ENCODE results near the gene STRADA.

STRADA gene

GRCh38 chr17:63773272-63774140 is 31.9 kb upstream of the STRADA start, which contains the start of gene CCDC47:
Gene CCDC47, minus strand, starts transcription at chr17:63773597. Its CDS starts 7,422 bp downstream, at chr17:63766175.
- H3K4me3 ChIP-seq (ENCODE audit: low read length) = peak within 1 kb of the TSS; percentile 89
- peak within 1 kb of the TSS; percentile 98 for H3K27ac ChIP-seq (ENCODE audit: low read length)
- peaks cover 8% of the 10 kb centered on the region for H3K4me1 ChIP-seq (ENCODE audit: control insufficient read depth, low read depth, low read length)
- H3K27me3 ChIP-seq (ENCODE audit: control insufficient read depth, insufficient read depth, low read length) = no peaks in the 10 kb centered on the region
- peaks cover 15% of the 10 kb centered on the region for H3K36me3 ChIP-seq (ENCODE audit: control insufficient read depth, low read depth, low read length)
- peak within 1 kb of the TSS; percentile 98 for H3K9ac ChIP-seq (ENCODE audit: low read length)
- no peaks in the 10 kb centered on the region for H3K9me3 ChIP-seq (ENCODE audit: control insufficient read depth, low read depth, low read length)

DNA sequence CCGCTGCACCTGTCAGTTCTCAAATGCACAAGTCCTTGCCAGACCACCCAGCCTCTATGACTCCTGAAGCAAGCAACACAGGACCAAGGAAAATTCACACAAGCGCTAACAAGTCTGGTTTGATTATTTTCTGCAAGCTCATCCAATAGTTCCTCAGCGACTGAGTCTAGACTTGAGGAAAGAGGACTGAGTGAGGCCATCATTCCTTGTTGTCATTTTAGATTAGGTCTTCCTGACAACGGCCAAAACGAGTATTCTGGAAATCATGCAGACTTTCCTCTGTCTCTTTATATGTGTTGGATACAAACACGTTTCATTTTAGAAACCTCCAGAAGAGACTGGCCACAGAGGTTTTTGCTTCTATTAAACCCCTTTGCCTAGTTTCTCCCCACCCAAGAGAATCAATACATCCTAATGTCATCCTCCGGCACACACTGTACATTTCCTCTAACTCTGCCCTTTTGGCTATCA is 31.2 kb upstream of the STRADA start:
- peak overlapping the region; percentile 85 for H3K9ac ChIP-seq (ENCODE audit: low read length)
- peak overlapping the region; percentile 89 for H3K4me3 ChIP-seq (ENCODE audit: low read length)
- no peaks in the 10 kb centered on the region for H3K27me3 ChIP-seq (ENCODE audit: control insufficient read depth, insufficient read depth, low read length)
- H3K27ac ChIP-seq (ENCODE audit: low read length) = peak overlapping the region; percentile 57
- peaks cover 9% of the 10 kb centered on the region for H3K36me3 ChIP-seq (ENCODE audit: control insufficient read depth, low read depth, low read length)
- peaks cover 8% of the 10 kb centered on the region for H3K4me1 ChIP-seq (ENCODE audit: control insufficient read depth, low read depth, low read length)
- H3K9me3 ChIP-seq (ENCODE audit: control insufficient read depth, low read depth, low read length) = no peaks in the 10 kb centered on the region

DNA sequence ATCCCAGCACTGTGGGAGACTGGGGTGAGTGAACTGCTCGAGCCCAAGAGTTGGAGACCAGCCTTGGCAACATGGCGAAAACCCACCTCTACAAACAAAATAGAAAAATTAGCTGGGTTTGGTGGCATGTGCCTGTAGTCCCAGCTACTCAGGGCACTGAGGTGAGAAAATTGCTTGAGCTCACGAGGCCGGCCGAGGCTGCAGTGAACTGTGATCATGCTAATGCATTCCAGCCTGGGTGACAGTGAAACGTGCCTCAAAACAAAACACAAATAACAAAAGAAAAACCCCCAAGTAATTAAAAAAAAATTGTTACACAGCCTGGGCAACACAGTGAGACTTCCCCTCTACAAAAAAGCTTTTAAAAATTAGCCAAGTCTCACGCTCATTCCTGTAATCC is 26.8 kb upstream of the STRADA start:
- Histone ChIP-seq H3K4me1 (ENCODE audit: control insufficient read depth, low read depth, low read length) (no peaks in the 10 kb centered on the region), H3K4me3 (ENCODE audit: low read length) (no peak overlapping the region), H3K36me3 (ENCODE audit: control insufficient read depth, low read depth, low read length) (peaks cover 25% of the 10 kb centered on the region), H3K9ac (ENCODE audit: low read length) (no peak overlapping the region), H3K9me3 (ENCODE audit: control insufficient read depth, low read depth, low read length) (no peaks in the 10 kb centered on the region), H3K27ac (ENCODE audit: low read length) (no peak overlapping the region), H3K27me3 (ENCODE audit: control insufficient read depth, insufficient read depth, low read length) (no peaks in the 10 kb centered on the region)

GRCh38 chr17:63766754-63767153 is 25.2 kb upstream of the STRADA start:
- H3K36me3 ChIP-seq (ENCODE audit: control insufficient read depth, low read depth, low read length) = peaks cover 41% of the 10 kb centered on the region
- no peaks in the 10 kb centered on the region for H3K9me3 ChIP-seq (ENCODE audit: control insufficient read depth, low read depth, low read length)
- no peak overlapping the region for H3K27ac ChIP-seq (ENCODE audit: low read length)
- H3K9ac ChIP-seq (ENCODE audit: low read length) = no peak overlapping the region
- H3K4me3 ChIP-seq (ENCODE audit: low read length) = no peak overlapping the region
- H3K4me1 ChIP-seq (ENCODE audit: control insufficient read depth, low read depth, low read length) = no peaks in the 10 kb centered on the region
- no peaks in the 10 kb centered on the region for H3K27me3 ChIP-seq (ENCODE audit: control insufficient read depth, insufficient read depth, low read length)

DNA sequence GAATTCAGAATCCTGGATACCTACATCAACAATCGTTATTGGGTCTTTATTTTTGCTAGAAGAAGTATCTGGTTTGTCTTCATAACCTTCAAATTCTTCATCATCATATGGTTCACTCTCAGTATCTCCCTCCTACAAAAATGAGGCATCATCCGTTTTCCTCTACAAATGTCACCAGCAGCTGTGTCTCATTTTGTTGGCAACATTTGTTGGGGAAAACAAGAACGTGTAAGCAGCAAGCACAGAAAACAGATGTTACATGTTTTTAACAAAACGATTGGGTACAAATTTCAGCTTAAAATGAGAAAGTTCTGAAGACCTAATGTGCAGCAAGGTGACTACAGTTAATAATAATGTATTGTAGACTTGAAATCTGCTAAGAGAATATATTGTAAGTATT is 23.1 kb upstream of the STRADA start:
- Histone ChIP-seq H3K4me1 (ENCODE audit: control insufficient read depth, low read depth, low read length) (no peaks in the 10 kb centered on the region), H3K9ac (ENCODE audit: low read length) (no peak overlapping the region), H3K4me3 (ENCODE audit: low read length) (no peak overlapping the region), H3K9me3 (ENCODE audit: control insufficient read depth, low read depth, low read length) (no peaks in the 10 kb centered on the region), H3K27ac (ENCODE audit: low read length) (no peak overlapping the region), H3K36me3 (ENCODE audit: control insufficient read depth, low read depth, low read length) (peaks cover 54% of the 10 kb centered on the region), H3K27me3 (ENCODE audit: control insufficient read depth, insufficient read depth, low read length) (no peaks in the 10 kb centered on the region)

DNA sequence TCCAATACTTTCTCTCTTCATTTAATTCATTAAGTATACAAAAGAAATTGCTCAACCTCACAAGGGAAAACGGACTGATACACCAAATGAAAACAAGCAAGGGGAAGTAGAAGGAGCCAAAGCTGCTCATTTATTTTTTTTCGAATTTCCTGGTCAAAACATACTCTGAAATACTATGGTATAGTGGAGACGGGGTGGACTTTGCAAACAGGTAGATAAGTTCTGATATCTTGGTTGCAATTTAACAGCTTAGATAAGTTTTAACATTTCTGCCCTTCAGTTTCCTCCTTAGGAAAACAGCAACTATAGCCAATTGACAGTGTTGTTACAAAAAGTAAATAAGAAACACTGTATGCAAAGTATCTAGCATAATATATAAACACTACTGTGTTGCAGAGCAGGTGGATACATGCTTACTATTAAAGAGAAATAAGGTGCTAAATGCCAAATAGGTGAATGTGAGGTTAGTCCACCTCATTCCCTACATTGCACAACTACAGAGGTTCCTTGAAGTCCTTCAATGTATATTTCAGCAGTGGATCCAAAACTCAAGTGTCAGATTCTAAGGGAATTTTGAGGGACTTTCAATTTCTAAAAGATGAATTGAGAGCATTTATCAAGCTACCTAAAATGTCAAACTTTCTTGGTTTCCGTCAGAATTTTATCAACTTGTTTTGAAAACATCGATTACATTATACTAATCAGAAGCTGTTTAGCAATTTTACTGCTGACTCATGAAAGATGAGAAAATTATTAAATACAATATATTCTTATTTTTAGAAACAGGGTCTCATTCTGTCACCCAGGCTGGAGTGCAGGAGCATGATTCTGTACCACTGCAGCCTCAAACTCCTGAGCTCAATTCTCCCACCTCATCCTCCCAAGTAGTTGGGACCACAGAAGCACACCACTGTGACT is 20.8 kb upstream of the STRADA start:
- Histone ChIP-seq H3K4me3 (ENCODE audit: low read length) (no peak overlapping the region), H3K4me1 (ENCODE audit: control insufficient read depth, low read depth, low read length) (no peaks in the 10 kb centered on the region), H3K27ac (ENCODE audit: low read length) (no peak overlapping the region), H3K9ac (ENCODE audit: low read length) (no peak overlapping the region), H3K27me3 (ENCODE audit: control insufficient read depth, insufficient read depth, low read length) (no peaks in the 10 kb centered on the region), H3K9me3 (ENCODE audit: control insufficient read depth, low read depth, low read length) (no peaks in the 10 kb centered on the region), H3K36me3 (ENCODE audit: control insufficient read depth, low read depth, low read length) (peaks cover 69% of the 10 kb centered on the region)

DNA sequence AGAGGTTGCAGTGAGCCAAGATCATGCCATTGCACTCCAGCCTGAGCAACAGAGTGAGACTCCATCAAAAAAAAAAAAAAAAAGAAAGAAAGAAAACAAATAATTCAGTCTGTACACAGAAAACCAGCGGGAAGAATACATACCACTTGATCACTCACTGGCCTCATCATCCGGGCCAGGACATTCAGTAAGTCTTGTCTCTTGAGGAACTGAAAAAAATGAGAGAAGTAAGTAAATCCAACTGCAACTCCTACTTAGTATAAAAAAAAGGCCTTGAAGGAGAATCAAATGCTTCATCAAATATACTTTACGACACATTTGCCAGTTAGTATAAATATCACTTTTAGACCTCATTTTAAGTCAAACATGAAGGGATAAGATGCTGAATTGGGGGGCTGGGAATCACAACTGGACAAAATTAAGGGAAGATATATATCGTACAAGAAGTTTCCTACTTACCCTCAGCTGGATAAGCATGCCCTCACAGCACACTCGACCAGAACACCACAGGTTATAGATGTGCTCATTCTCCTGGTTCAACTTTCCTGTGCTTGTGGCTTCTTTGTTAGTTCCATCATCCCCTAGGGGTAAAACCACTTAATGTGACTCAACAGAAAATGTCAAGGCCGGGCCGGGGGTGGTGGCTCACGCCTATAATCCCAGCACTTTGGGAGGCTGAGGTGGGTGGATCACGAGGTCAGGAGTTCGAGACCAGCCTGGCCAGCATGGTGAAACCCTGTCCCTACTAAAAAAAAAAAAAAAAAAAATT is 19.4 kb upstream of the STRADA start:
- no peaks in the 10 kb centered on the region for H3K27me3 ChIP-seq (ENCODE audit: control insufficient read depth, insufficient read depth, low read length)
- peaks cover 77% of the 10 kb centered on the region for H3K36me3 ChIP-seq (ENCODE audit: control insufficient read depth, low read depth, low read length)
- no peaks in the 10 kb centered on the region for H3K4me1 ChIP-seq (ENCODE audit: control insufficient read depth, low read depth, low read length)
- no peaks in the 10 kb centered on the region for H3K9me3 ChIP-seq (ENCODE audit: control insufficient read depth, low read depth, low read length)
- no peak overlapping the region for H3K4me3 ChIP-seq (ENCODE audit: low read length)
- H3K9ac ChIP-seq (ENCODE audit: low read length) = no peak overlapping the region
- no peak overlapping the region for H3K27ac ChIP-seq (ENCODE audit: low read length)

GRCh38 chr17:63758428-63758827 is 16.8 kb upstream of the STRADA start:
- Histone ChIP-seq H3K9ac (ENCODE audit: low read length) (no peak overlapping the region), H3K27me3 (ENCODE audit: control insufficient read depth, insufficient read depth, low read length) (no peaks in the 10 kb centered on the region), H3K36me3 (ENCODE audit: control insufficient read depth, low read depth, low read length) (peaks cover 74% of the 10 kb centered on the region), H3K4me1 (ENCODE audit: control insufficient read depth, low read depth, low read length) (no peaks in the 10 kb centered on the region), H3K9me3 (ENCODE audit: control insufficient read depth, low read depth, low read length) (no peaks in the 10 kb centered on the region), H3K27ac (ENCODE audit: low read length) (no peak overlapping the region), H3K4me3 (ENCODE audit: low read length) (no peak overlapping the region)

DNA sequence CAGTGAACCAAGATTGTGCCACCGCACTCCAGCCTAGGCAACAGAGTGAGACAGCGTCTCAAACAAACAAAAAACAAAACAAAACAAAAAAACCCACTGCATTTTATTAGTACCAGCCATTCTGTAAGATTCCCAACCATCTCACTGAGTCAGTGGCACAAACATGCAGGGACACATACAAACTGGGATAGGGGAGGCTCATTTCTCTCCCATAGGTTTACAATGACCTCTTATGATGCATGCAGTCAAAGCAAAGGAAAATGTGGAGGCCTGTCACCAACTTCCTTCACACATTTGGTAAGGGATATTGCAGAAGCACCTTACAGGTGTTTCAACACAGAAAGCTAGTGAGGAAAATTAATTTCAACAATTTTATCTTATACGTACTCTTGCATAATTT is 12.4 kb upstream of the STRADA start:
- Histone ChIP-seq H3K4me1 (ENCODE audit: control insufficient read depth, low read depth, low read length) (no peaks in the 10 kb centered on the region), H3K36me3 (ENCODE audit: control insufficient read depth, low read depth, low read length) (peaks cover 74% of the 10 kb centered on the region)

DNA sequence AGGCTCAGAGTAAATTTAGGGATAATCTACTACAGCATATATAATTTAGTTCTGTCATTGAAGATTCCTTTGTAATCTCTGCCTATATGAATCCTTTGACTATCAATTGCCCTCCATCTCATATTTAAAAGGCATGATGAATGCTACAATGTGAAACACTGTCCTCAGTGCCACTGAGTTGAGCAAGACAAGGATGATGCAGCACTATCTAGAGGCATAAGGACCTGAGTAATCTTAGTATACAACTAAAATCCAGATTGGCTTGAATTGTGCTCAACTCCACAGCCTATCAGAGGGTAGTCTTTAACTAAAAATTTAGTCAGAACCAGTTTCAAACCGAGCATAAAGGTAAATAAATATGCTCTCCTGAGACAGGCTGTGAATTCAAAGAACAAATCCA is 11.6 kb upstream of the STRADA start:
- Histone ChIP-seq H3K9me3 (ENCODE audit: control insufficient read depth, low read depth, low read length) (no peaks in the 10 kb centered on the region), H3K9ac (ENCODE audit: low read length) (no peak overlapping the region), H3K36me3 (ENCODE audit: control insufficient read depth, low read depth, low read length) (peaks cover 70% of the 10 kb centered on the region), H3K4me1 (ENCODE audit: control insufficient read depth, low read depth, low read length) (no peaks in the 10 kb centered on the region), H3K27me3 (ENCODE audit: control insufficient read depth, insufficient read depth, low read length) (no peaks in the 10 kb centered on the region), H3K4me3 (ENCODE audit: low read length) (no peak overlapping the region), H3K27ac (ENCODE audit: low read length) (no peak overlapping the region)

More for the DNA sequence above, 12.4 kb upstream of the STRADA start:
- Histone ChIP-seq H3K9ac (ENCODE audit: low read length) (no peak overlapping the region), H3K4me3 (ENCODE audit: low read length) (no peak overlapping the region), H3K27me3 (ENCODE audit: control insufficient read depth, insufficient read depth, low read length) (no peaks in the 10 kb centered on the region), H3K9me3 (ENCODE audit: control insufficient read depth, low read depth, low read length) (no peaks in the 10 kb centered on the region), H3K27ac (ENCODE audit: low read length) (no peak overlapping the region)

GRCh38 chr17:63752707-63753106 is 11.1 kb upstream of the STRADA start:
- peaks cover 65% of the 10 kb centered on the region for H3K36me3 ChIP-seq (ENCODE audit: control insufficient read depth, low read depth, low read length)
- no peak overlapping the region for H3K27ac ChIP-seq (ENCODE audit: low read length)
- no peak overlapping the region for H3K9ac ChIP-seq (ENCODE audit: low read length)
- no peaks in the 10 kb centered on the region for H3K4me1 ChIP-seq (ENCODE audit: control insufficient read depth, low read depth, low read length)
- H3K9me3 ChIP-seq (ENCODE audit: control insufficient read depth, low read depth, low read length) = no peaks in the 10 kb centered on the region
- H3K4me3 ChIP-seq (ENCODE audit: low read length) = no peak overlapping the region
- H3K27me3 ChIP-seq (ENCODE audit: control insufficient read depth, insufficient read depth, low read length) = no peaks in the 10 kb centered on the region
